ENCODE results near the gene MYH14. TPM values are rescaled to one million over a fixed set of nuclear protein-coding genes. Genes with fewer than 3 reads are reported as not detected.

MYH14 gene
- total RNA-seq, 2 experiments from 2014 or later, result not detected

GRCh38 chr19:50242581-50242980 lies 39.2 kb downstream of the MYH14 start:
- Mint-ChIP-seq H3K27me3 (peaks cover 2% of the 10 kb centered on the region), H3K4me1 (no peaks in the 10 kb centered on the region), H3K27ac (no peak overlapping the region), H3K9me3 (no peaks in the 10 kb centered on the region), H3K36me3 (no peaks in the 10 kb centered on the region), H3K4me3 (no peak overlapping the region)
- POLR2A ChIA-PET, result no interaction called here
- ATAC-seq (ENCODE audit: low read depth), result no peak
- DNase-seq, result no peak

GRCh38 chr19:50244695-50245094 lies 41.3 kb downstream of the MYH14 start:
- no peaks in the 10 kb centered on the region for H3K4me1 Mint-ChIP-seq
- no peak overlapping the region for H3K4me3 Mint-ChIP-seq
- no peak for ATAC-seq (ENCODE audit: low read depth)
- H3K9me3 Mint-ChIP-seq, result no peaks in the 10 kb centered on the region
- no peaks in the 10 kb centered on the region for H3K36me3 Mint-ChIP-seq
- no peak overlapping the region for H3K27ac Mint-ChIP-seq
- POLR2A ChIA-PET, result no interaction called here
- DNase-seq, result no peak
- H3K27me3 Mint-ChIP-seq, result peaks cover 2% of the 10 kb centered on the region

GRCh38 chr19:50248413-50248812 lies 45.0 kb downstream of the MYH14 start:
- DNase-seq (no peak), ATAC-seq (ENCODE audit: low read depth) (no peak)
- H3K27ac Mint-ChIP-seq, result no peak overlapping the region
- H3K27me3 Mint-ChIP-seq, result peaks cover 2% of the 10 kb centered on the region
- no peaks in the 10 kb centered on the region for H3K4me1 Mint-ChIP-seq
- no peaks in the 10 kb centered on the region for H3K36me3 Mint-ChIP-seq
- POLR2A ChIA-PET, result no interaction called here
- H3K4me3 Mint-ChIP-seq, result no peak overlapping the region
- H3K9me3 Mint-ChIP-seq, result peaks cover 6% of the 10 kb centered on the region

- Mint-ChIP-seq H3K27ac (no peak overlapping the region), H3K4me3 (no peak overlapping the region), H3K4me1 (no peaks in the 10 kb centered on the region), H3K9me3 (peaks cover 8% of the 10 kb centered on the region), H3K27me3 (peaks cover 2% of the 10 kb centered on the region), H3K36me3 (no peaks in the 10 kb centered on the region)
- DNase-seq (no peak), ATAC-seq (ENCODE audit: low read depth) (no peak)
- POLR2A ChIA-PET, result no interaction called here
Observed at GRCh38 chr19:50248826-50249225, 45.4 kb downstream of the MYH14 start.

GRCh38 chr19:50249636-50250035 lies 46.2 kb downstream of the MYH14 start:
- H3K4me1 Mint-ChIP-seq, result no peaks in the 10 kb centered on the region
- DNase-seq, result no peak
- H3K27ac Mint-ChIP-seq, result no peak overlapping the region
- H3K9me3 Mint-ChIP-seq, result peaks cover 9% of the 10 kb centered on the region
- H3K36me3 Mint-ChIP-seq, result no peaks in the 10 kb centered on the region
- H3K4me3 Mint-ChIP-seq, result no peak overlapping the region
- H3K27me3 Mint-ChIP-seq, result peaks cover 2% of the 10 kb centered on the region
- POLR2A ChIA-PET, result no interaction called here
- ATAC-seq (ENCODE audit: low read depth), result no peak

GRCh38 chr19:50250450-50251136 lies 47.2 kb downstream of the MYH14 start:
- no peak for ATAC-seq (ENCODE audit: low read depth)
- POLR2A ChIA-PET, result no interaction called here
- H3K27me3 Mint-ChIP-seq, result peaks cover 2% of the 10 kb centered on the region
- peaks cover 3% of the 10 kb centered on the region for H3K36me3 Mint-ChIP-seq
- H3K27ac Mint-ChIP-seq, result no peak overlapping the region
- H3K4me3 Mint-ChIP-seq, result no peak overlapping the region
- no peaks in the 10 kb centered on the region for H3K4me1 Mint-ChIP-seq
- peaks cover 14% of the 10 kb centered on the region for H3K9me3 Mint-ChIP-seq
- no peak for DNase-seq

GRCh38 chr19:50252111-50252886 lies 48.9 kb downstream of the MYH14 start:
- no peaks in the 10 kb centered on the region for H3K4me1 Mint-ChIP-seq
- peaks cover 2% of the 10 kb centered on the region for H3K27me3 Mint-ChIP-seq
- DNase-seq, result no peak
- POLR2A ChIA-PET, result no interaction called here
- peaks cover 19% of the 10 kb centered on the region for H3K9me3 Mint-ChIP-seq
- no peak for ATAC-seq (ENCODE audit: low read depth)
- H3K36me3 Mint-ChIP-seq, result peaks cover 3% of the 10 kb centered on the region
- no peak overlapping the region for H3K27ac Mint-ChIP-seq
- no peak overlapping the region for H3K4me3 Mint-ChIP-seq

- POLR2A ChIA-PET, result no interaction called here
- Mint-ChIP-seq H3K4me3 (no peak overlapping the region), H3K27me3 (peaks cover 2% of the 10 kb centered on the region), H3K27ac (no peak overlapping the region), H3K36me3 (peaks cover 3% of the 10 kb centered on the region), H3K4me1 (no peaks in the 10 kb centered on the region), H3K9me3 (peaks cover 22% of the 10 kb centered on the region)
- no peak for ATAC-seq (ENCODE audit: low read depth)
- no peak for DNase-seq
Observed at GRCh38 chr19:50252887-50253268, 49.5 kb downstream of the MYH14 start.

- no peak for ATAC-seq (ENCODE audit: low read depth)
Observed at GRCh38 chr19:50255115-50255514, 51.7 kb downstream of the MYH14 start.

GRCh38 chr19:50257141-50257540 lies 53.7 kb downstream of the MYH14 start:
- DNase-seq (no peak), ATAC-seq (ENCODE audit: low read depth) (no peak)
- H3K4me1 Mint-ChIP-seq, result no peaks in the 10 kb centered on the region
- no peaks in the 10 kb centered on the region for H3K27me3 Mint-ChIP-seq
- no peak overlapping the region for H3K4me3 Mint-ChIP-seq
- H3K27ac Mint-ChIP-seq, result no peak overlapping the region
- H3K36me3 Mint-ChIP-seq, result peaks cover 3% of the 10 kb centered on the region
- POLR2A ChIA-PET, result no interaction called here
- H3K9me3 Mint-ChIP-seq, result peaks cover 22% of the 10 kb centered on the region

More at GRCh38 chr19:50255115-50255514, 51.7 kb downstream of the MYH14 start:
- Mint-ChIP-seq H3K27me3 (no peaks in the 10 kb centered on the region), H3K4me1 (no peaks in the 10 kb centered on the region), H3K4me3 (no peak overlapping the region), H3K9me3 (peaks cover 22% of the 10 kb centered on the region), H3K36me3 (peaks cover 3% of the 10 kb centered on the region), H3K27ac (no peak overlapping the region)
- POLR2A ChIA-PET, result no interaction called here
- no peak for DNase-seq

GRCh38 chr19:50258918-50259372 lies 55.5 kb downstream of the MYH14 start:
- H3K4me1 Mint-ChIP-seq, result no peaks in the 10 kb centered on the region
- DNase-seq (no peak), ATAC-seq (ENCODE audit: low read depth) (no peak)
- H3K27me3 Mint-ChIP-seq, result no peaks in the 10 kb centered on the region
- H3K27ac Mint-ChIP-seq, result no peak overlapping the region
- H3K36me3 Mint-ChIP-seq, result peaks cover 3% of the 10 kb centered on the region
- H3K4me3 Mint-ChIP-seq, result no peak overlapping the region
- peaks cover 15% of the 10 kb centered on the region for H3K9me3 Mint-ChIP-seq
- POLR2A ChIA-PET, result no interaction called here

GRCh38 chr19:50261446-50261970 lies 58.1 kb downstream of the MYH14 start:
- POLR2A ChIA-PET, result no interaction called here
- H3K4me3 Mint-ChIP-seq, result no peak overlapping the region
- no peaks in the 10 kb centered on the region for H3K4me1 Mint-ChIP-seq
- no peak for ATAC-seq (ENCODE audit: low read depth)
- H3K36me3 Mint-ChIP-seq, result no peaks in the 10 kb centered on the region
- peaks cover 9% of the 10 kb centered on the region for H3K9me3 Mint-ChIP-seq
- H3K27ac Mint-ChIP-seq, result no peak overlapping the region
- DNase-seq, result no peak
- no peaks in the 10 kb centered on the region for H3K27me3 Mint-ChIP-seq

- POLR2A ChIA-PET, result no interaction called here
- Mint-ChIP-seq H3K4me3 (no peak overlapping the region), H3K9me3 (no peaks in the 10 kb centered on the region), H3K27ac (no peak overlapping the region), H3K36me3 (no peaks in the 10 kb centered on the region), H3K4me1 (no peaks in the 10 kb centered on the region), H3K27me3 (peaks cover 5% of the 10 kb centered on the region)
- no peak for ATAC-seq (ENCODE audit: low read depth)
- DNase-seq, result no peak
Observed at GRCh38 chr19:50263176-50263575, 59.8 kb downstream of the MYH14 start.
